ENCODE data around the gene NEUROG1.

GRCh38 chr5:135497971-135498636 is 37.7 kb downstream of the NEUROG1 start:
- TF ChIP-seq CTCF (IDR thresholded peaks at IDR 0.05) (no peak), EP300 (IDR thresholded peaks at IDR 0.05) (no peak)
